Endothelial cell of umbilical vein (primary cell): ENCODE measurements around the gene CACNA1C. TPM values are rescaled to one million over a fixed set of nuclear protein-coding genes. Genes with fewer than 3 reads are reported as not detected.

Experiments used
- BruUV-seq: library from RNA; stranded (reverse); fragments of 400-500 nt; replicated peaks from 2 replicates; lab custom pipeline; 2021; lab: Mats Ljungman, UMichigan
- CTCF ChIA-PET: fragments of 300-600, 350-600 bp; sonication (Branson Sonifier 250); formaldehyde crosslinking; loops from one replicate; lab custom pipeline; 2021; ENCODE audit warnings: antibody characterized with exemption, inconsistent platforms; lab: Charles Lee
- POLR2A ChIA-PET: fragments of 300-600, 350-600 bp; sonication (Branson Sonifier 250); formaldehyde crosslinking; loops from one replicate; lab custom pipeline; 2021; ENCODE audit warnings: antibody characterized with exemption, inconsistent platforms; lab: Charles Lee
- DNase-seq: peaks from one replicate; pipeline ENCODE4 v3.0.0-alpha.2; 2011; ENCODE audit warnings: low read depth, low spot score
- FAIRE-seq: peaks from 2 replicates; lab custom pipeline; 2011; peaks lifted over from hg19 to GRCh38; lab: Jason Lieb, UNC
- H2AFZ ChIP-seq: 2 replicates; pipeline ENCODE4 v1.6.0; 2012; ENCODE audit warnings: low read depth, low read length, control low read depth, inconsistent platforms
- H3K27ac ChIP-seq: 2 replicates; pipeline ENCODE4 v1.5.1; 2011; ENCODE audit warnings: low read depth, mild to moderate bottlenecking, control low read depth, low read length, moderate library complexity; ENCODE audit not compliant: insufficient read depth
- H3K27me3 ChIP-seq, 2 experiments: 2 replicates each; pipeline versions ENCODE4 v1.6.0 to v1.6.1; 2011; ENCODE audit warnings: low read length in 2 of 2, mixed read lengths in 1 of 2; ENCODE audit not compliant: control insufficient read depth in 2 of 2, insufficient read depth in 2 of 2
- H3K36me3 ChIP-seq, 2 experiments: 2 replicates in 1 of 2; 3 replicates in 1 of 2; pipeline ENCODE4 v1.5.1; 2011; ENCODE audit warnings: low read length in 2 of 2, mild to moderate bottlenecking in 1 of 2, moderate library complexity in 1 of 2; ENCODE audit not compliant: control insufficient read depth in 2 of 2, insufficient read depth in 2 of 2; ENCODE audit errors: extremely low read depth in 1 of 2
- H3K4me1 ChIP-seq: 3 replicates; pipeline ENCODE4 v1.5.1; 2011; ENCODE audit warnings: mild to moderate bottlenecking, low read length; ENCODE audit not compliant: control insufficient read depth, insufficient read depth; ENCODE audit errors: extremely low read depth
- H3K4me2 ChIP-seq: 2 replicates; pipeline ENCODE4 v1.6.1; 2011; ENCODE audit warnings: low read length, control low read depth, mixed read lengths; ENCODE audit not compliant: insufficient read depth
- H3K4me3 ChIP-seq, 3 experiments: fragments of 200-600 bp in 1 of 3; sonication (generic), shearing (Covaris generic) in 1 of 3; replicated peaks in 1 of 3; 2 replicates each; pipeline ENCODE4 v1.5.1; 2011 to 2016; ENCODE audit warnings: control low read depth in 3 of 3, low read length in 3 of 3, mild to moderate bottlenecking in 2 of 3, inconsistent platforms in 1 of 3, low read depth in 1 of 3, moderate library complexity in 1 of 3; ENCODE audit not compliant: insufficient read depth in 1 of 3
- H3K79me2 ChIP-seq: 2 replicates; pipeline ENCODE4 v1.6.0; 2012; ENCODE audit warnings: low read length, inconsistent platforms; ENCODE audit not compliant: control insufficient read depth, insufficient read depth
- H3K9ac ChIP-seq: replicated peaks from 2 replicates; pipeline ENCODE3; 2011; ENCODE audit warnings: low read length, control low read depth; ENCODE audit not compliant: insufficient read depth; ENCODE audit errors: extremely low read depth
- H3K9me1 ChIP-seq: replicated peaks from 3 replicates; pipeline ENCODE4 v1.6.0; 2011; ENCODE audit warnings: mild to moderate bottlenecking, low read length; ENCODE audit not compliant: control insufficient read depth, insufficient read depth; ENCODE audit errors: extremely low read depth
- H3K9me3 ChIP-seq: replicated peaks from 2 replicates; pipeline ENCODE4 v1.5.1; 2012; ENCODE audit warnings: low read length, inconsistent platforms; ENCODE audit not compliant: control insufficient read depth, insufficient read depth
- H4K20me1 ChIP-seq: replicated peaks from 2 replicates; pipeline ENCODE3; 2011; ENCODE audit warnings: mild to moderate bottlenecking, low read length; ENCODE audit not compliant: control insufficient read depth, insufficient read depth; ENCODE audit errors: extremely low read depth
- CTCF ChIP-seq, 2 donors: IDR thresholded peaks; 1 replicate in 1 of 2; 2 replicates in 1 of 2; pipeline ENCODE4 v1.5.1; 2011; ENCODE audit warnings: low read length in 2 of 2, mild to moderate bottlenecking in 2 of 2, moderate library complexity in 2 of 2, control low read depth in 1 of 2, inconsistent platforms in 1 of 2, low read depth in 1 of 2; ENCODE audit not compliant: insufficient read depth in 1 of 2; ENCODE audit errors: extremely low read depth in 1 of 2
- EZH2 ChIP-seq: IDR thresholded peaks from 2 replicates; pipeline ENCODE4 v1.6.1; 2012; ENCODE audit warnings: borderline replicate concordance, low read depth, mild to moderate bottlenecking, moderate library complexity, low read length, inconsistent platforms; ENCODE audit not compliant: severe bottlenecking
- FOS ChIP-seq: IDR thresholded peaks from 2 replicates; pipeline ENCODE4 v1.6.1; 2011; ENCODE audit warnings: mild to moderate bottlenecking, low read length, moderate library complexity, borderline replicate concordance; ENCODE audit not compliant: insufficient read depth
- GATA2 ChIP-seq: IDR thresholded peaks from 2 replicates; pipeline ENCODE4 v1.7.0; 2011; ENCODE audit warnings: low read depth, mild to moderate bottlenecking, moderate library complexity, mixed read lengths, low read length; ENCODE audit not compliant: insufficient read length, insufficient read depth
- JUN ChIP-seq: IDR thresholded peaks from 2 replicates; pipeline ENCODE4 v1.6.1; 2011; ENCODE audit warnings: borderline replicate concordance, low read depth; ENCODE audit not compliant: insufficient read length, insufficient read depth
- MAX ChIP-seq: IDR thresholded peaks from 2 replicates; pipeline ENCODE4 v1.6.1; 2011; ENCODE audit not compliant: insufficient read depth, insufficient read length
- MYC ChIP-seq: IDR thresholded peaks from one replicate; pipeline ENCODE4 v1.6.1; 2011; ENCODE audit warnings: mild to moderate bottlenecking, low read depth, low read length
- POLR2A ChIP-seq: IDR thresholded peaks from 2 replicates; pipeline ENCODE4 v1.6.1; 2012; ENCODE audit warnings: low read depth, mild to moderate bottlenecking, control low read depth, low read length
- POLR2AphosphoS5 ChIP-seq: IDR thresholded peaks from 2 replicates; pipeline ENCODE4 v1.6.1; 2012; ENCODE audit warnings: low read depth, mild to moderate bottlenecking, control low read depth, low read length, moderate library complexity; ENCODE audit not compliant: insufficient read depth
- dilution Hi-C: fragments of 300-500 bp; cut with MboI; formaldehyde crosslinking; loops from one replicate; pipeline ENCODE4 v1.15.0; 2019; ENCODE audit warnings: low sequenced_read_pairs; ENCODE audit not compliant: extremely low pct_ligation_motif_present
- intact Hi-C: fragments of 100-400 bp; cut with micrococcal nuclease; formaldehyde crosslinking; loops from one replicate; pipeline ENCODE4 v1.10.0; 2022
- polyA plus RNA-seq, 4 experiments: library from polyadenylated mRNA; depleted of rRNA in 3 of 4; stranded (reverse) in 3 of 4; unstranded in 1 of 4; fragments of >200 nt; gene quantifications; 2 replicates each; pipeline versions ENCODE4 v1.2.1 to v1.2.3, GENCODE V29; 2011 to 2012; ENCODE audit warnings: missing spikeins in 1 of 4
- total RNA-seq: library from RNA; stranded (reverse); gene quantifications from 2 replicates; pipeline ENCODE4 v1.2.3, GENCODE V29; 2021

Gene CACNA1C
- total and polyA plus RNA-seq, 2 donors (not counting 3 experiments of a cell fraction or from before 2014, with no cell fraction given), result not detected

- DNase-seq (no peak), FAIRE-seq (no peak)
- intact Hi-C loops (no loop called here), dilution Hi-C loops (no loop called here)
- no peak overlapping the region for H3K4me2 ChIP-seq
- H3K4me3 ChIP-seq, result no peak overlapping the region
- no peak overlapping the region for H3K27ac ChIP-seq
- no peaks in the 10 kb centered on the region for H3K9me3 ChIP-seq
- H3K9me1 ChIP-seq, result no peaks in the 10 kb centered on the region
- no peaks in the 10 kb centered on the region for H3K79me2 ChIP-seq
- H3K36me3 ChIP-seq, result no peaks in the 10 kb centered on the region
- H3K4me1 ChIP-seq, result no peaks in the 10 kb centered on the region
- no peak for TF ChIP-seq POLR2AphosphoS5
- no peak for TF ChIP-seq JUN
- no peak for TF ChIP-seq POLR2A
- TF ChIP-seq MAX, result no peak
- no peak for TF ChIP-seq FOS
- TF ChIP-seq EZH2, result no peak
- TF ChIP-seq MYC, result no peak
- TF ChIP-seq GATA2, result no peak
- TF ChIP-seq CTCF (IDR thresholded peaks at IDR 0.05; ENCODE audit: extremely low read depth in 1 of 2, insufficient read depth in 1 of 2, low read depth in 1 of 2, low read length in 2 of 2), result no peak
- ChIA-PET CTCF (interaction anchor here (0.8 kb wide), 1 partner anchor 11 kb away, joined by 3 read pairs; no protein-coding TSS in a partner anchor), POLR2A (no interaction called here)
- H3K9ac ChIP-seq, result no peak overlapping the region
- H3K27me3 ChIP-seq, result no peaks in the 10 kb centered on the region
- no TSS peak for BruUV-seq
- no peaks in the 10 kb centered on the region for H4K20me1 ChIP-seq
- H2AFZ ChIP-seq, result no peak overlapping the region
These were observed 92.7 kb downstream of the CACNA1C start for GRCh38 chr12:2145433-2145998.
